Tibial nerve (tissue), 3 donors: ENCODE results near the gene CIAO1.

ENCODE experiments used
- CTCF ChIP-seq, 5 experiments: fragments of 200-600 bp in 3 of 5; fragments of 450-650 bp in 2 of 5; sonication (generic) in 3 of 5; IDR thresholded peaks; one replicate each; pipeline ENCODE4 v1.5.1; 2016 to 2019; ENCODE audit warnings: antibody characterized with exemption in 5 of 5, mild to moderate bottlenecking in 3 of 5, moderate library complexity in 2 of 5
- POLR2A ChIP-seq, 2 donors: fragments of 450-650 bp; IDR thresholded peaks; one replicate each; pipeline ENCODE4 v1.6.1; 2017; ENCODE audit warnings: antibody characterized with exemption in 2 of 2, mild to moderate bottlenecking in 2 of 2, moderate library complexity in 2 of 2

- TF ChIP-seq CTCF (IDR thresholded peaks at IDR 0.05), result no peak
- TF ChIP-seq POLR2A (IDR thresholded peaks at IDR 0.05), result no peak
Measured at GRCh38 chr2:96259497-96259921, 6.5 kb upstream of the CIAO1 start.
